Suprapubic skin (tissue), 4 donors: ENCODE results near the gene PITRM1. TPM values are rescaled to one million over a fixed set of nuclear protein-coding genes. Genes with fewer than 3 reads are reported as not detected.

ENCODE experiments used
- DNase-seq, 2 donors: peaks; one replicate each; pipeline ENCODE4 v3.0.0-alpha.2; 2019; ENCODE audit warnings: low spot score in 2 of 2
- H3K27ac ChIP-seq: fragments of 200-600 bp; sonication (generic); one replicate; pipeline ENCODE4 v1.5.1; 2019
- H3K27me3 ChIP-seq: fragments of 200-600 bp; sonication (generic); one replicate; pipeline ENCODE4 v1.5.1; 2019
- H3K36me3 ChIP-seq: fragments of 200-600 bp; sonication (generic); one replicate; pipeline ENCODE4 v1.5.1; 2019
- H3K4me1 ChIP-seq: fragments of 200-600 bp; sonication (generic); one replicate; pipeline ENCODE4 v1.5.1; 2019
- H3K4me3 ChIP-seq: fragments of 200-600 bp; sonication (generic); one replicate; pipeline ENCODE4 v1.5.1; 2019; ENCODE audit warnings: mild to moderate bottlenecking
- H3K9me3 ChIP-seq: fragments of 200-600 bp; sonication (generic); one replicate; pipeline ENCODE4 v1.5.1; 2019
- EP300 ChIP-seq: sonication (generic); formaldehyde crosslinking; IDR thresholded peaks from one replicate; pipeline ENCODE4 v1.6.1; 2017; ENCODE audit warnings: antibody characterized with exemption
- POLR2A ChIP-seq, 2 donors: fragments of 450-650 bp; IDR thresholded peaks; one replicate each; pipeline ENCODE4 v1.6.1; 2017; ENCODE audit warnings: antibody characterized with exemption in 2 of 2, mild to moderate bottlenecking in 2 of 2, moderate library complexity in 2 of 2
- POLR2AphosphoS5 ChIP-seq, 3 donors: sonication (generic); formaldehyde crosslinking; IDR thresholded peaks; one replicate each; pipeline ENCODE4 v1.6.1; 2017; ENCODE audit warnings: antibody characterized with exemption in 3 of 3
- WGBS: methylation state at CpG from one replicate; pipeline ENCODE4 v1.1.5; 2018; 5-methylcytosine and 5-hydroxymethylcytosine counted together
- total RNA-seq, 4 donors: library from RNA; depleted of rRNA; stranded (reverse); fragments of >200 nt; gene quantifications; one replicate each; pipeline ENCODE4 v1.1.0, GENCODE V29; 2016
- TF ChIP-seq, protein P1 (sequence below), 2 donors: fragments of 200-600 bp in 1 of 2; fragments of 450-650 bp in 1 of 2; sonication (generic) in 1 of 2; IDR thresholded peaks; one replicate each; pipeline ENCODE4 v1.5.1; 2016 to 2019; ENCODE audit warnings: antibody characterized with exemption in 2 of 2, mild to moderate bottlenecking in 1 of 2, moderate library complexity in 1 of 2

The PITRM1 gene
- total RNA-seq, 4 donors from 2014 or later: 44.2 to 94.6 (median 63.1) TPM

DNA sequence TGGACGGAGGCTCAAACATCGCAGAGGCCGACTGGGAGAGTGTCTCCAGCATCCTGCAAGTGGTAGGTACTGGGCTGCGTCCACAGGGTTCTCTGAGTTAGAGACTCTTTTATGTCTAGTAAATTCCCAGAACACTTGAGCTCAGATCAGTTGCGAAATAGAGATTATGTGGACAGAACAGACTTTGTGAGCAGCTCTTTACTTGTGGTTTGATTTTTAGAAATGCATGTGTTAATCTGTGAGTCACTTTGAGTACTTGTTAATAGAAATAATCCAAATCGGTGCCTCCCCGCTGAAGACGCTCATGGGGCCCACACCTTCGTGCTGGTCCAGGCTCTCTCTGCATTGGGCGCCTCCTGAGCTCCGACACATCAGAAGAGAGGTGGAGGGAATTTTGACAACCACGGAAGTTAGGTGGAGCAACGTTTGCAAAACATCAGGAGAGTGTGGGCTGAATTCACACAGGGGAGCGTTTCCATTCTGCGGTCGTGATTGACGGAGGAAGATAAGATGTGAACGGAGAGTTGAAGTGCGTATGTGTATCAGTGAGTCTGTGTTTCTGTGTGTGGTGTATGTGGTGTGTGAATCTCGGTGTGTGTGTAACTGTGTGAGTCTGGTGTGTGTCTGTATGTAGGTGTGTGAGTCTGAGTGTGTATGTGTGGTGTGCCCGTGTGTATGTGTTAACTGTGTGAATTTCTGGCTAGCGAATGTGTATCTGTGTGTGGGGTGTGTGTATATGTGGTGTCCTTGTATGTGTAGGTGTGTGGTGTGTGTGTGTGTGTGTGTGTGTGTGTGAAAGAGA, 73.1 kb downstream of the PITRM1 start:
- 85% methylated on average over 22 of the region's 22 CpGs for WGBS
- Histone ChIP-seq H3K36me3 (peaks cover 29% of the 10 kb centered on the region), H3K27me3 (no peaks in the 10 kb centered on the region), H3K27ac (no peak overlapping the region), H3K9me3 (no peaks in the 10 kb centered on the region), H3K4me1 (peaks cover 21% of the 10 kb centered on the region), H3K4me3 (no peak overlapping the region)
- no peak for DNase-seq
- TF ChIP-seq POLR2AphosphoS5 (IDR thresholded peaks at IDR 0.05): no peak
- TF ChIP-seq, protein P1, sequence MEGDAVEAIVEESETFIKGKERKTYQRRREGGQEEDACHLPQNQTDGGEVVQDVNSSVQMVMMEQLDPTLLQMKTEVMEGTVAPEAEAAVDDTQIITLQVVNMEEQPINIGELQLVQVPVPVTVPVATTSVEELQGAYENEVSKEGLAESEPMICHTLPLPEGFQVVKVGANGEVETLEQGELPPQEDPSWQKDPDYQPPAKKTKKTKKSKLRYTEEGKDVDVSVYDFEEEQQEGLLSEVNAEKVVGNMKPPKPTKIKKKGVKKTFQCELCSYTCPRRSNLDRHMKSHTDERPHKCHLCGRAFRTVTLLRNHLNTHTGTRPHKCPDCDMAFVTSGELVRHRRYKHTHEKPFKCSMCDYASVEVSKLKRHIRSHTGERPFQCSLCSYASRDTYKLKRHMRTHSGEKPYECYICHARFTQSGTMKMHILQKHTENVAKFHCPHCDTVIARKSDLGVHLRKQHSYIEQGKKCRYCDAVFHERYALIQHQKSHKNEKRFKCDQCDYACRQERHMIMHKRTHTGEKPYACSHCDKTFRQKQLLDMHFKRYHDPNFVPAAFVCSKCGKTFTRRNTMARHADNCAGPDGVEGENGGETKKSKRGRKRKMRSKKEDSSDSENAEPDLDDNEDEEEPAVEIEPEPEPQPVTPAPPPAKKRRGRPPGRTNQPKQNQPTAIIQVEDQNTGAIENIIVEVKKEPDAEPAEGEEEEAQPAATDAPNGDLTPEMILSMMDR (IDR thresholded peaks at IDR 0.05): no peak
- no peak for TF ChIP-seq EP300
- TF ChIP-seq POLR2A (IDR thresholded peaks at IDR 0.05): no peak

DNA sequence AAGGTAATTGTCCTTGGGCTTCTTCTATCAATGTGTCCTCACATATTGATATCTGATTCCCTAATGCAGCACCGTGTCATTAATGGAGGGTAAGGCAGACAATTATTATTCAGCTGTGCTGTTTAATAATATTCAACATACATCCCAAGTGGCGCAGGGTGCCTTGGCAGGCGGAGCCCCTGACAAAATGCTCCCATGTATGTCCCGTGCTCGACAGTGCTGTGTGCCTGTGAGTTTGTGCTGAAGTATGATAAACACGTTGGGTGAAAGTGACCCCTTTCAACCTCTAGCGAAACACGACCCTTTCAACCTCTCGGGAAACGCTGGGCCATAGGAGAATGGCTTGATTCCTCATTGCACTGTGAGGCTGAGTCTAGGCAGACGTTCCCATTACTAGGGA, 73.9 kb downstream of the PITRM1 start:
- Histone ChIP-seq H3K4me1 (peaks cover 22% of the 10 kb centered on the region), H3K4me3 (no peak overlapping the region), H3K36me3 (peaks cover 21% of the 10 kb centered on the region), H3K27me3 (no peaks in the 10 kb centered on the region), H3K27ac (no peak overlapping the region), H3K9me3 (no peaks in the 10 kb centered on the region)
- WGBS: 84% methylated on average over 11 of the region's 11 CpGs
- no peak for TF ChIP-seq EP300
- no peak for TF ChIP-seq POLR2AphosphoS5 (IDR thresholded peaks at IDR 0.05)
- TF ChIP-seq POLR2A (IDR thresholded peaks at IDR 0.05): no peak
- TF ChIP-seq, protein P1 (IDR thresholded peaks at IDR 0.05): no peak
- no peak for DNase-seq

DNA sequence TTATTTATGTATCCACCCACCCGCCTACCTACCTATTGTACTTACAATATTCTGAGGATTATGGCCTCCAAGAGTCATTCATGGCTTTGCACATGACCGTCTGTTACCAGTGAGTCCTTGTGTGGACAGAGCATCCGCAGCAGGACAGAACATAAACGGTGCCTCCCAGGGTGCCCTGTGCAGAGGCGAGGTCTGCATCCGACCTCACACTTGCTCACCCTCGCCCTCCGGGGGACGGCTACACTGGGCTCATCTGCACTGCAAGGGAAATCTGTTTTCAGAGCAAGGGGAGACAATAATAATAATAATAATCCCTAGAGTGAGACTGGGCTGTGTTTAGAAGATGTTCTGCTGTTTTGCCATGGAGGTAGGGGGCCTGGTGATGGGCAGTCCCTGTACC, 75.4 kb downstream of the PITRM1 start:
- no peak for DNase-seq
- H3K4me1 ChIP-seq: peaks cover 22% of the 10 kb centered on the region
- no peak overlapping the region for H3K27ac ChIP-seq
- H3K9me3 ChIP-seq: no peaks in the 10 kb centered on the region
- WGBS: 91% methylated on average over 9 of the region's 9 CpGs
- H3K4me3 ChIP-seq: no peak overlapping the region
- peaks cover 18% of the 10 kb centered on the region for H3K36me3 ChIP-seq
- TF ChIP-seq POLR2A (IDR thresholded peaks at IDR 0.05) (no peak), POLR2AphosphoS5 (IDR thresholded peaks at IDR 0.05) (no peak), EP300 (no peak)
- TF ChIP-seq, protein P1 (IDR thresholded peaks at IDR 0.05): no peak
- H3K27me3 ChIP-seq: no peaks in the 10 kb centered on the region

DNA sequence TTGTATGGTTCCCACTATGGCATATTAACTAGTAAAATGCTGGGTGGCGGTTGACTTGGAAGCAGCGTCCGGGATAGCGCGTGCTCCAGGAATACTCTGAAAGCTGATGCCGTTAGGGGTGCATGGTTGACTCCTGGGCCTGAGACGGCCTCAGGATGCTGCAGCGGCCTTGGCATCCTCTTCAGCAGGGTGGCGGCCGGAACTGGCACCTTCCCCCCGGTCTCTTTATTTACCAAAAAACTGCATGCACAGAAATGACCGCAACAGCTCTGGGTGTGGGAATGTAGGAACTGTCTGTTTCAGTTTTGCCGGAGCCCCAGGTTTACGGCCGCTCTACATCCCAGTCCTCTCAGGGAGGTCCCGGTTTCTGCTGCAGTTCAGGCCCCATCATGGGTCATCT, 76.4 kb downstream of the PITRM1 start:
- WGBS: 59% methylated on average over 16 of the region's 16 CpGs
- Histone ChIP-seq H3K4me1 (peaks cover 30% of the 10 kb centered on the region), H3K36me3 (peaks cover 12% of the 10 kb centered on the region), H3K4me3 (peak overlapping the region; percentile 18), H3K27me3 (no peaks in the 10 kb centered on the region), H3K9me3 (no peaks in the 10 kb centered on the region), H3K27ac (peak overlapping the region; percentile 89)
- DNase-seq: no peak
- TF ChIP-seq, protein P1 (IDR thresholded peaks at IDR 0.05): no peak
- no peak for TF ChIP-seq POLR2A (IDR thresholded peaks at IDR 0.05)

DNA sequence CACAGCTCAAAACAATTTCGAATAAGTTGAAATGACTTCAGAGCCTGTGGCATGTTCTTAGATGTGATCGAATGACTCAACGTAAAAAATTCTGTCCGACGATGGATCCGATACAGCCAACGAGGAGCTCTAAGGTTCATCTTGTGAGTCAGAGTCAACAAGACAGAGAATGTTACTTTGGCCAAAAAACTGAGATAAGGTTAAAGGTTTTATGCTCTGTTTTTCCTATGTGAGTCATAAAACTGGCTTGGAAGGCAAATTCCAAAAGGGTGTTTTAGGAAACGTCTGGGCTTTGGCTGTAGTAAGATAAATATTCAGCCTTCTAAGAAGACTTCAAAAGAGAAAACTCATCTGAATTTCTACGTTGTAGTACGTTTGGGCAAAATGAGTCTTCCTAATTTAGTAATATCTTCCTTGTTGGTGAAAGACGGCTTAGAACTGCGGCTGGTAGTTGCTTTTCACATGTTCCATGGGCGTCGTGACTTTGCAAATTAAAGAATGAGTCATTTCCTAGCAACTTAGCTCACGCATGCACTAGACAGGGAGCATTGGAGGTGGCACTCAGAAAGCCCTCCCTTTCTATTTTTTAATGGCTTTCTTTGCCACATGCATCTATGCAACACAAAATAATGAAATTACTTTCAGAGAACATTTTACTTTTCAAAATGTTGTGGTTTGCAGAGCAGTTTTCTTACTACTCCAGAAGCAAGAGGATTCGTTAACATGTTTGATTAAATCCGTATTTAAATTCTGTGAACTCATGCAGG, 77.0 kb downstream of the PITRM1 start:
- no peak for DNase-seq
- no peaks in the 10 kb centered on the region for H3K27me3 ChIP-seq
- H3K4me1 ChIP-seq: peaks cover 36% of the 10 kb centered on the region
- no peaks in the 10 kb centered on the region for H3K9me3 ChIP-seq
- WGBS: 5% methylated on average over 17 of the region's 17 CpGs
- H3K27ac ChIP-seq: peak overlapping the region; percentile 89
- TF ChIP-seq POLR2A (IDR thresholded peaks at IDR 0.05) (no peak), EP300 (peak; percentile 53), POLR2AphosphoS5 (IDR thresholded peaks at IDR 0.05) (peak in 1 of 3 donors; percentile 11)
- H3K36me3 ChIP-seq: peaks cover 11% of the 10 kb centered on the region
- peak overlapping the region; percentile 18 for H3K4me3 ChIP-seq
